Posterior cingulate gyrus (tissue), 11 donors: Measurements from ENCODE around the gene SRGAP2C.
"Not testable (repeated sequence)": the region's sequence is repeated elsewhere in the genome, so short reads cannot be mapped to it uniquely, and the experiment has no call there.

Experiments
- DNase-seq, 10 donors: peaks; one replicate each; pipeline versions ENCODE4 v3.0.0 to v3.0.0-alpha.2; 2020 to 2021; ENCODE audit warnings: mixed read lengths in 3 of 10
- intact Hi-C: fragments of 100-400 bp; cut with DNase I; formaldehyde crosslinking; loops from one replicate; pipeline ENCODE4 v1.15.1; 2023

The SRGAP2C gene

GRCh38 chr1:121185140-121185708 lies 449 bp downstream of the SRGAP2C start:
- intact Hi-C loops = not testable (repeated sequence)
- peak in 2 of 10 donors; percentile 22 to 63 for DNase-seq

- DNase-seq, intact Hi-C loops: not testable (repeated sequence)
These were observed 1.4 kb downstream of the SRGAP2C start for GRCh38 chr1:121186191-121186590.

- peak in 2 of 10 donors; percentile 7 to 12 for DNase-seq
- intact Hi-C loops = not testable (repeated sequence)
These were observed 3.1 kb downstream of the SRGAP2C start for GRCh38 chr1:121187914-121188313.

GRCh38 chr1:121192512-121192911 lies 7.7 kb downstream of the SRGAP2C start:
- DNase-seq, intact Hi-C loops: not testable (repeated sequence)

- intact Hi-C loops, DNase-seq: not testable (repeated sequence)
These were observed 12.5 kb downstream of the SRGAP2C start for GRCh38 chr1:121197095-121197882.

GRCh38 chr1:121199763-121200162 lies 15.0 kb downstream of the SRGAP2C start:
- DNase-seq, intact Hi-C loops: not testable (repeated sequence)

- intact Hi-C loops, DNase-seq: not testable (repeated sequence)
These were observed 15.5 kb downstream of the SRGAP2C start for GRCh38 chr1:121200232-121200631.

GRCh38 chr1:121200985-121201981 lies 16.5 kb downstream of the SRGAP2C start:
- intact Hi-C loops = not testable (repeated sequence)
- peak in 1 of 10 donors; percentile 50 for DNase-seq

- intact Hi-C loops, DNase-seq: not testable (repeated sequence)
These were observed 18.2 kb downstream of the SRGAP2C start for GRCh38 chr1:121202986-121203385.

- DNase-seq, intact Hi-C loops: not testable (repeated sequence)
These were observed 21.3 kb downstream of the SRGAP2C start for GRCh38 chr1:121205786-121206711.

- DNase-seq, intact Hi-C loops: not testable (repeated sequence)
These were observed 22.6 kb downstream of the SRGAP2C start for GRCh38 chr1:121207328-121207727.

GRCh38 chr1:121208375-121208774 lies 23.6 kb downstream of the SRGAP2C start:
- intact Hi-C loops, DNase-seq: not testable (repeated sequence)

GRCh38 chr1:121210778-121211177 lies 26.0 kb downstream of the SRGAP2C start:
- DNase-seq, intact Hi-C loops: not testable (repeated sequence)

GRCh38 chr1:121213491-121213890 lies 28.7 kb downstream of the SRGAP2C start:
- DNase-seq, intact Hi-C loops: not testable (repeated sequence)

- DNase-seq, intact Hi-C loops: not testable (repeated sequence)
These were observed 29.9 kb downstream of the SRGAP2C start for GRCh38 chr1:121214544-121215156.

- DNase-seq, intact Hi-C loops: not testable (repeated sequence)
These were observed 31.1 kb downstream of the SRGAP2C start for GRCh38 chr1:121215699-121216417.

GRCh38 chr1:121216676-121217075 lies 31.9 kb downstream of the SRGAP2C start:
- intact Hi-C loops, DNase-seq: not testable (repeated sequence)

- intact Hi-C loops, DNase-seq: not testable (repeated sequence)
These were observed 37.0 kb downstream of the SRGAP2C start for GRCh38 chr1:121221770-121222169.
